CD4-positive, alpha-beta T cell (primary cell): ENCODE results near the gene CSF1. TPM values are rescaled to one million over a fixed set of nuclear protein-coding genes. Genes with fewer than 3 reads are reported as not detected.

ENCODE experiments used
- ATAC-seq: fragments of 200-7000 bp; cut with Tn5 transposase; one replicate; pipeline ENCODE4 v1.10.0; 2022; ENCODE audit warnings: mild to moderate bottlenecking; ENCODE audit not compliant: poor library complexity
- CTCF ChIA-PET: fragments of 350-600 bp; sonication (Branson Sonifier 250); formaldehyde crosslinking; loops from one replicate; lab custom pipeline; 2021; ENCODE audit warnings: antibody characterized with exemption, inconsistent platforms; lab: Charles Lee
- POLR2A ChIA-PET: fragments of 350-600 bp; sonication (Branson Sonifier 250); formaldehyde crosslinking; loops from one replicate; lab custom pipeline; 2021; ENCODE audit warnings: antibody characterized with exemption, inconsistent platforms; lab: Charles Lee
- DNase-seq, 14 experiments: peaks; one replicate each; pipeline ENCODE4 v3.0.0-alpha.2; 2013 to 2020; ENCODE audit warnings: mixed read lengths in 2 of 14
- H3K27ac ChIP-seq, 2 donors: one replicate each; pipeline versions ENCODE4 v1.5.1 to v1.7.0; 2013; ENCODE audit warnings: low read length in 2 of 2, low read depth in 1 of 2, mild to moderate bottlenecking in 1 of 2
- H3K27me3 ChIP-seq, 2 experiments: 1 replicate in 1 of 2; 2 replicates in 1 of 2; pipeline versions ENCODE4 v1.6.1 to v1.7.0; 2013; ENCODE audit warnings: low read length in 2 of 2, control low read depth in 1 of 2, mild to moderate bottlenecking in 1 of 2, moderate library complexity in 1 of 2; ENCODE audit not compliant: insufficient read depth in 2 of 2, control insufficient read depth in 1 of 2
- H3K36me3 ChIP-seq: one replicate; pipeline ENCODE4 v1.6.1; 2013; ENCODE audit warnings: low read length, control low read depth; ENCODE audit not compliant: insufficient read depth
- H3K4me1 ChIP-seq: one replicate; pipeline ENCODE4 v1.6.1; 2013; ENCODE audit warnings: low read length, control low read depth; ENCODE audit not compliant: insufficient read depth
- H3K4me3 ChIP-seq: one replicate; pipeline ENCODE4 v1.5.1; 2013; ENCODE audit warnings: mild to moderate bottlenecking, low read length, moderate library complexity
- H3K9me3 ChIP-seq, 2 experiments: 1 replicate in 1 of 2; 2 replicates in 1 of 2; pipeline versions ENCODE4 v1.6.1 to v1.7.0; 2013; ENCODE audit warnings: low read length in 2 of 2, mild to moderate bottlenecking in 2 of 2, control low read depth in 1 of 2, moderate library complexity in 1 of 2; ENCODE audit not compliant: control insufficient read depth in 1 of 2, insufficient read depth in 1 of 2
- H3K27ac Mint-ChIP-seq: one replicate; pipeline ENCODE4 v1.8.0; 2020; ENCODE audit warnings: mixed read lengths
- H3K27me3 Mint-ChIP-seq: one replicate; pipeline ENCODE4 v1.8.0; 2021; ENCODE audit warnings: mixed read lengths
- H3K36me3 Mint-ChIP-seq: one replicate; pipeline ENCODE4 v1.8.0; 2021; ENCODE audit warnings: low read depth, mixed read lengths
- H3K4me1 Mint-ChIP-seq: one replicate; pipeline ENCODE4 v1.8.0; 2021; ENCODE audit warnings: low read depth, mixed read lengths
- H3K4me3 Mint-ChIP-seq: one replicate; pipeline ENCODE4 v1.8.0; 2020; ENCODE audit warnings: mild to moderate bottlenecking, mixed read lengths
- H3K9me3 Mint-ChIP-seq: one replicate; pipeline ENCODE4 v1.8.0; 2020; ENCODE audit warnings: mixed read lengths
- intact Hi-C, 2 experiments: fragments of 100-400 bp; cut with DNase I in 1 of 2; cut with micrococcal nuclease in 1 of 2; formaldehyde crosslinking; loops; one replicate each; pipeline versions ENCODE4 v1.15.1 to v1.9.0; 2023 to 2025; cut with DNase I, micrococcal nuclease
- total RNA-seq, 174 experiments: library from RNA in 2 of 174; stranded (reverse) in 2 of 174; gene quantifications; one replicate each; pipeline ENCODE4 v1.2.3 and lab custom pipeline; 2021 to 2026
- TF ChIP-seq, protein P1 (sequence below): fragments of 200-600 bp; IDR thresholded peaks from one replicate; pipeline ENCODE4 v1.8.0; 2022; ENCODE audit warnings: antibody characterized with exemption, mild to moderate bottlenecking

The CSF1 gene
- total RNA-seq, 2 experiments from 2014 or later, result 6.5 to 6.7 TPM

DNA sequence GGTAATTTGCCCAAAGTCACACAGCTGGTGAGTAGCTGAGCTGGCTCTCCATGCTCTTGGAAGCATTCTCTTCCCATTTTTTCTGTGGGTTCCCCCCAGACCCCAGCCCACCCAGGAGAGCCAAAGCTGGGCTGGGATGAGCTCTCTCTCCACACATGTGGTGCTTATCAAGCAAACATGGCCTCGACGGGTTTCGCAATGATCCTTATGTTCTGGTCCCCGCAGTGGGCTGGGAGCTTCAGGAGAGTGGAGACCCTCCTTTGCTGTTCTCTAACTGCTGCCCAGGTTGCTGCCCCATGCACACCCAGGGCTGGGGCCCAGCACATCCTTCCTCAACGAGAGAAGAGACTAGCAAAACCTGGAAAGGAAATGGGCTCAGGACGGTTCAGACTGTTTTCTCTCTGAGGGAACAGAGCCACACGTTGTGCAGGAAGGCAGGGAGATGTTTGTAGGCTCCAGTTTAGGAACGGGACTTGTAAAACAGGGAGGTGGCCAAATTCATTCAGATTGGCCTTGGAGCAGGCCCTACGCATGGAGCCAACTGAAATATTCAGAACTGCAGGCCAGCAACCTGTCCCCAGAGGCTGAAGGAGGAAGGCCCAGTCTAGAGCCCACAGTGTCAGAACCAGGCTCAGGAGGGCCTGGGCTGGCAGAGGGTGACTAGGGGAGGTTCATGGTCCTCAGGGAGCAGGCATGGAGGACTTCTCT, 27.2 kb upstream of the CSF1 start:
- Histone ChIP-seq H3K36me3 (no peaks in the 10 kb centered on the region), H3K27ac (no peak overlapping the region), H3K9me3 (no peaks in the 10 kb centered on the region), H3K4me1 (peaks cover 6% of the 10 kb centered on the region), H3K27me3 (no peaks in the 10 kb centered on the region), H3K4me3 (no peak overlapping the region)
- no peaks in the 10 kb centered on the region for H3K27me3 Mint-ChIP-seq
- H3K36me3 Mint-ChIP-seq, result no peaks in the 10 kb centered on the region
- ChIA-PET CTCF (no interaction called here), POLR2A (no interaction called here)
- H3K4me3 Mint-ChIP-seq, result no peak overlapping the region
- TF ChIP-seq, protein P1, sequence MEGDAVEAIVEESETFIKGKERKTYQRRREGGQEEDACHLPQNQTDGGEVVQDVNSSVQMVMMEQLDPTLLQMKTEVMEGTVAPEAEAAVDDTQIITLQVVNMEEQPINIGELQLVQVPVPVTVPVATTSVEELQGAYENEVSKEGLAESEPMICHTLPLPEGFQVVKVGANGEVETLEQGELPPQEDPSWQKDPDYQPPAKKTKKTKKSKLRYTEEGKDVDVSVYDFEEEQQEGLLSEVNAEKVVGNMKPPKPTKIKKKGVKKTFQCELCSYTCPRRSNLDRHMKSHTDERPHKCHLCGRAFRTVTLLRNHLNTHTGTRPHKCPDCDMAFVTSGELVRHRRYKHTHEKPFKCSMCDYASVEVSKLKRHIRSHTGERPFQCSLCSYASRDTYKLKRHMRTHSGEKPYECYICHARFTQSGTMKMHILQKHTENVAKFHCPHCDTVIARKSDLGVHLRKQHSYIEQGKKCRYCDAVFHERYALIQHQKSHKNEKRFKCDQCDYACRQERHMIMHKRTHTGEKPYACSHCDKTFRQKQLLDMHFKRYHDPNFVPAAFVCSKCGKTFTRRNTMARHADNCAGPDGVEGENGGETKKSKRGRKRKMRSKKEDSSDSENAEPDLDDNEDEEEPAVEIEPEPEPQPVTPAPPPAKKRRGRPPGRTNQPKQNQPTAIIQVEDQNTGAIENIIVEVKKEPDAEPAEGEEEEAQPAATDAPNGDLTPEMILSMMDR, result no peak
- no peak overlapping the region for H3K27ac Mint-ChIP-seq
- ATAC-seq (no peak), DNase-seq (no peak)
- intact Hi-C loops, result no loop called here
- no peaks in the 10 kb centered on the region for H3K9me3 Mint-ChIP-seq
- H3K4me1 Mint-ChIP-seq, result no peaks in the 10 kb centered on the region

DNA sequence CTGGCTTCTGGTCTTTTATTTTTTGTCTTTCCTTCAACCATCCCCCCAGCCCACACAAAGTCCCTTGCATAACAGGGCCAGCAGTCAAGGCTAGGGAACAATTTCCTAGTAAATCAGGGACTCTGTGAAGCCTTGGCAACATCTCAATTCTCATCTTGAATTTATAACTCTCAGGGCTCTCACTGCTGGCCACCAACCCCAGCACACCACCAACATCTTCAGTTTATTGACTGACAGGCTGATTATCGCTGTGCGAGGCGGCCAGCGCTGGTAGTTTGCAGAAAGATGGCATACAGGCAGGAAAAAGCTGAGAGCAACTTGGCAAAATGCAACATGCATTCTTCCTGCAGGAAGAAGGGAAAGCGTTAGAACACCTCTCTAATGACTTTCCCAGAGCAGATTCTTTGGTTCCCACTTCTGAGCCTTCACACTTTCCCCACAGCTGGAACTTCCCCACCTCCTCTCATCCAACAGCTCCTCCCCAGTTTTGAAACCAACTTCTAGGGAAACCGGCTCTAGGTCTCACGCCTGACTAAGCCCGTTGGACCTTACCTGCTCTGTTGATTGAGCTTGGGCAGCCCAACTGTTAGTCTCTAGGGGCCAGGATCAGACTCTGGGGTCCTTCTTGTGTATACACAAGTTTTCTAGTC, 26.3 kb upstream of the CSF1 start:
- ATAC-seq (no peak), DNase-seq (no peak)
- no peak overlapping the region for H3K4me3 ChIP-seq
- peaks cover 6% of the 10 kb centered on the region for H3K4me1 ChIP-seq
- H3K36me3 ChIP-seq, result no peaks in the 10 kb centered on the region
- intact Hi-C loops, result no loop called here
- no peaks in the 10 kb centered on the region for H3K27me3 ChIP-seq
- H3K9me3 Mint-ChIP-seq, result no peaks in the 10 kb centered on the region
- H3K27ac Mint-ChIP-seq, result no peak overlapping the region
- H3K27ac ChIP-seq, result no peak overlapping the region
- H3K27me3 Mint-ChIP-seq, result no peaks in the 10 kb centered on the region
- no peaks in the 10 kb centered on the region for H3K4me1 Mint-ChIP-seq
- POLR2A ChIA-PET, result no interaction called here
- H3K9me3 ChIP-seq, result no peaks in the 10 kb centered on the region
- CTCF ChIA-PET, result no interaction called here
- no peak overlapping the region for H3K4me3 Mint-ChIP-seq
- TF ChIP-seq, protein P1, result no peak
- no peaks in the 10 kb centered on the region for H3K36me3 Mint-ChIP-seq

DNA sequence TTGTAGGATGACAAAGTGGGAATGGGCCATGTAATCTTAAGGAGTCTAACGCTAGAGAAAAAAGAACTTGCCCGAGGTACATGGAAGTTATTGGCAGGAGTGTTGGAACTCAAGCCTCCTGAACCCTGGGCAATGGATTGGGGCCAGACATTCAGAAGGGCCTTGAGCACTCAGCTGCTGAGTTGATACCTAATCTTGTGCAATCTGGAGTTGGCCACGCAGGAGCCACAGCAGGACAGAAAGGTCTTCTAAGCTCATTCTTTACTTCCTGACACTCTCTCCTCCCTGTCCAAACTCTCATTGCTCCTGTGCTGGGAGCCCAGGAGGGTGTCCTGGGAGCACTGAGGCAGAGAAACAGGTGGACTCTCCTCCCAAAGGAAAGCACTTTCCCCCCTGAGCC, 25.1 kb upstream of the CSF1 start:
- Mint-ChIP-seq H3K4me1 (no peaks in the 10 kb centered on the region), H3K9me3 (no peaks in the 10 kb centered on the region), H3K36me3 (no peaks in the 10 kb centered on the region), H3K27ac (no peak overlapping the region), H3K27me3 (no peaks in the 10 kb centered on the region), H3K4me3 (no peak overlapping the region)
- POLR2A ChIA-PET, result no interaction called here
- H3K36me3 ChIP-seq, result no peaks in the 10 kb centered on the region
- no peaks in the 10 kb centered on the region for H3K27me3 ChIP-seq
- no peak overlapping the region for H3K4me3 ChIP-seq
- CTCF ChIA-PET, result no interaction called here
- TF ChIP-seq, protein P1, result no peak
- no peak for ATAC-seq
- intact Hi-C loops, result loop anchor here in 1 of 2 experiments (5.0 kb wide), 1 partner anchor 73 kb away; no protein-coding TSS in a partner anchor
- no peak overlapping the region for H3K27ac ChIP-seq
- H3K4me1 ChIP-seq, result peaks cover 6% of the 10 kb centered on the region
- no peak for DNase-seq
- no peaks in the 10 kb centered on the region for H3K9me3 ChIP-seq
